Measurements from ENCODE around the gene MID2.

The MID2 gene

DNA sequence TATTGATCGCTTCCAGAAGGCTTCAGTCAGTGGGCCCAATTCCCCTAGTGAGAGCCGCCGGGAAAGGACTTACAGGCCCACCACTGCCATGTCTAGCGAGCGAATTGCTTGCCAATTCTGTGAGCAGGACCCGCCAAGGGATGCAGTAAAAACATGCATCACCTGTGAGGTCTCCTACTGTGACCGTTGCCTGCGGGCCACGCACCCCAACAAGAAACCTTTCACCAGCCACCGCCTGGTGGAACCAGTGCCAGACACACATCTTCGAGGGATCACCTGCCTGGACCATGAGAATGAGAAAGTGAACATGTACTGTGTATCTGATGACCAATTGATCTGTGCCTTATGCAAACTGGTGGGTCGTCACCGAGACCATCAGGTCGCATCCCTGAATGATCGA is 15.3 kb downstream of the MID2 start:
- DNase-seq (ENCODE audit: low spot score) (no peak), ATAC-seq (ENCODE audit: low read depth) (no peak)
- no peaks in the 10 kb centered on the region for H3K4me1 ChIP-seq (ENCODE audit: insufficient read depth, poor library complexity, severe bottlenecking)
- no peak overlapping the region for H3K4me3 ChIP-seq (ENCODE audit: severe bottlenecking)
- H3K27ac ChIP-seq (ENCODE audit: poor library complexity, severe bottlenecking), result no peak overlapping the region
- no peaks in the 10 kb centered on the region for H3K9me3 ChIP-seq (ENCODE audit: severe bottlenecking)
- no peaks in the 10 kb centered on the region for H3K36me3 ChIP-seq (ENCODE audit: low read depth)
- no peaks in the 10 kb centered on the region for H3K27me3 ChIP-seq (ENCODE audit: insufficient read depth, poor library complexity, severe bottlenecking)
- TF ChIP-seq CTCF (IDR thresholded peaks at IDR 0.05; ENCODE audit: poor library complexity, severe bottlenecking), result no peak

DNA sequence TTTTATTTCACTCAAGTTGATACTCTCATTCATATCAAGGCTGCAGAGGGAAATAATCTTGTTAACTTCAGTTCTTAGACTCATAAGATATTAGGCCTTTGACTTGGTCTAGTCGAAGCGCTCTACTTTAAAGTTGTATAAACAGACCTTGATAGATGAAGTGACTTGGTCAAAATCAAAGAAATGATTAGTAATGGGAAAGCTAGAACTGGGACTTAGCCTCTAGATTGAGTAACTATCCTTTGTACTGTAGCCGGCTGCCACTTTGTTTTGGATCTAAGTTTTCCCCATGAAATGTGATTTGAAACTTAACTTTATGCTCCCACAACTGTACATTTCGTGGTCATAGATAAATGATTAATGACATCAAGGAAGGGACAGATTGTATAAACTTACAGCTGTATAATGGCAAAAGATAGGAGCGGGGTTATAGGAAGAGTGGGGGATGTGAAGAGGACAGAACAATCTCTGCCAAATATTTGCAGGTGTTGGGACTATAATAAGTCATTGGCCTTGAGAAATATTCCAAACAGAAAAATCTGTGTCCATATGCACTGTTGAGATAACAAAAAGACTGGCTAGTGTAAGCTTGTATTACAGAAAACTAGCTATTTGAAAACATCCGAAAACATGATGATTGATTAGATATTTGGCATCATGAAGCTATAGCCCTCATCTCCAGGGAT is 17.2 kb downstream of the MID2 start:
- Histone ChIP-seq H3K27ac (ENCODE audit: poor library complexity, severe bottlenecking) (no peak overlapping the region), H3K9me3 (ENCODE audit: severe bottlenecking) (no peaks in the 10 kb centered on the region), H3K4me3 (ENCODE audit: severe bottlenecking) (no peak overlapping the region), H3K36me3 (ENCODE audit: low read depth) (no peaks in the 10 kb centered on the region), H3K27me3 (ENCODE audit: insufficient read depth, poor library complexity, severe bottlenecking) (no peaks in the 10 kb centered on the region), H3K4me1 (ENCODE audit: insufficient read depth, poor library complexity, severe bottlenecking) (no peaks in the 10 kb centered on the region)
- DNase-seq (ENCODE audit: low spot score) (no peak), ATAC-seq (ENCODE audit: low read depth) (no peak)
- TF ChIP-seq CTCF (IDR thresholded peaks at IDR 0.05; ENCODE audit: poor library complexity, severe bottlenecking), result no peak

- no peak for TF ChIP-seq CTCF (IDR thresholded peaks at IDR 0.05; ENCODE audit: poor library complexity, severe bottlenecking)
- Histone ChIP-seq H3K4me3 (ENCODE audit: severe bottlenecking) (no peak overlapping the region), H3K4me1 (ENCODE audit: insufficient read depth, poor library complexity, severe bottlenecking) (peaks cover 12% of the 10 kb centered on the region), H3K36me3 (ENCODE audit: low read depth) (no peaks in the 10 kb centered on the region), H3K9me3 (ENCODE audit: severe bottlenecking) (no peaks in the 10 kb centered on the region), H3K27me3 (ENCODE audit: insufficient read depth, poor library complexity, severe bottlenecking) (no peaks in the 10 kb centered on the region), H3K27ac (ENCODE audit: poor library complexity, severe bottlenecking) (no peak overlapping the region)
- no peak for ATAC-seq (ENCODE audit: low read depth)
- no peak for DNase-seq (ENCODE audit: low spot score)
Observed at GRCh38 chrX:107845625-107846024, 20.0 kb downstream of the MID2 start.

GRCh38 chrX:107848591-107848990 is 22.9 kb downstream of the MID2 start:
- no peak for DNase-seq (ENCODE audit: low spot score)

More at GRCh38 chrX:107848591-107848990, 22.9 kb downstream of the MID2 start:
- no peak for ATAC-seq (ENCODE audit: low read depth)
- Histone ChIP-seq H3K36me3 (ENCODE audit: low read depth) (no peaks in the 10 kb centered on the region), H3K9me3 (ENCODE audit: severe bottlenecking) (no peaks in the 10 kb centered on the region), H3K4me1 (ENCODE audit: insufficient read depth, poor library complexity, severe bottlenecking) (peaks cover 21% of the 10 kb centered on the region), H3K27ac (ENCODE audit: poor library complexity, severe bottlenecking) (no peak overlapping the region), H3K4me3 (ENCODE audit: severe bottlenecking) (no peak overlapping the region), H3K27me3 (ENCODE audit: insufficient read depth, poor library complexity, severe bottlenecking) (no peaks in the 10 kb centered on the region)
- no peak for TF ChIP-seq CTCF (IDR thresholded peaks at IDR 0.05; ENCODE audit: poor library complexity, severe bottlenecking)
